Fibroblast of mammary gland (primary cell): ENCODE data around the gene HDAC6.

Experiments
- DNase-seq: peaks from one replicate; pipeline ENCODE4 v3.0.0-alpha.2; 2010; ENCODE audit warnings: low read depth
- H3K4me3 ChIP-seq: 2 replicates; pipeline ENCODE4 v1.5.1; 2011; ENCODE audit warnings: low read depth, mild to moderate bottlenecking, low read length, moderate library complexity; ENCODE audit not compliant: control insufficient read depth
- CTCF ChIP-seq: conservative IDR thresholded peaks from 2 replicates; pipeline ENCODE4 v1.5.1; 2011; ENCODE audit warnings: low read depth, low read length, inconsistent platforms; ENCODE audit not compliant: control insufficient read depth, insufficient read depth

Gene HDAC6

GRCh38 chrX:48784726-48785125, 17.1 kb upstream of the HDAC6 start:
- no peak for TF ChIP-seq CTCF
- H3K4me3 ChIP-seq: no peak overlapping the region
- DNase-seq: no peak

- TF ChIP-seq CTCF: no peak
- no peak overlapping the region for H3K4me3 ChIP-seq
- no peak for DNase-seq
Measured at GRCh38 chrX:48785186-48785539, 16.7 kb upstream of the HDAC6 start.

GRCh38 chrX:48785540-48786214, 16.2 kb upstream of the HDAC6 start:
- no peak for TF ChIP-seq CTCF
- no peak overlapping the region for H3K4me3 ChIP-seq
- DNase-seq: no peak

GRCh38 chrX:48786341-48786800, 15.5 kb upstream of the HDAC6 start, which contains the start of gene GATA1:
GATA1 (plus strand) TSS chrX:48786590; CDS start chrX:48791110, 4,520 bp downstream.
- H3K4me3 ChIP-seq: no peak within 1 kb of the TSS
- DNase-seq: no peak
- TF ChIP-seq CTCF: no peak

- no peak for TF ChIP-seq CTCF
- DNase-seq: no peak
- no peak overlapping the region for H3K4me3 ChIP-seq
Measured at GRCh38 chrX:48786825-48787504, 14.9 kb upstream of the HDAC6 start.

GRCh38 chrX:48787505-48788443, 14.1 kb upstream of the HDAC6 start:
- DNase-seq: no peak
- H3K4me3 ChIP-seq: no peak overlapping the region
- TF ChIP-seq CTCF: no peak
